ENCODE results near the gene GAK. TPM values are rescaled to one million over a fixed set of nuclear protein-coding genes. Genes with fewer than 3 reads are reported as not detected.

The GAK gene
- total RNA-seq, 2 donors from 2014 or later, result 104 to 121 TPM

DNA sequence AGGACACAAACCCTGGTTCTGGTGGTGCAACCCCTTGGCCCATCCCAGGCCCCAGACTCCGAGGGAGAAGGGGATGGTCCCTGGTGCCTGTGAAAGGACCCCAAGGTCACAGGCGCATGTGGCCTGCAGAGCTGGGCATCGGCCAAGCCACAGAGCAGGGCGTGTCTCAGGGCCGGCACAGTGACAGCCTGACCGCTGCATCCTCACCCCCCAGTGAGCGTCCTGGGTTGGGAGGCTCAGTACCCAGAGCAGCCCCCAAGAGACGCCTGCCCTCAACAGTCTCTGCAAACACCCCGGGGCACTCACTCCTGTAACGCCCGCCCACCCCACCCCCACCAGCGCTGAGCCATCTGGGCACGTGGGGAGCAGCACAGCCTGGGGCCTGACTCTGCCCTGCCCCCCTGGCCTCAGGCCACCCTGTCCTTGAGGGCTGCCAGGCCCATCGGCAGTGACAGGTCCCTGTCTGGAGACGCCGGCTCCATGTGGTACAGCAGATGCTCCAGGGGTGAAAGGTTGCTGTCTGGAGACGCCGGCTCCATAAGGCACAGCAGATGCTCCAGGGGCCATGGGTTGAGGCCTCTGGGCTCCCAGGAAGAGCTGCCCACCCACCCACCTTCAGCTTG lies 81.7 kb downstream of the GAK start:
- 90 to 96% methylated on average over 4 to 18 of the region's 18 CpGs for WGBS, 2 experiments (ENCODE audit: insufficient coverage in 1 of 2, insufficient read length in 1 of 2)
- no peak for DNase-seq
- no peaks in the 10 kb centered on the region for H3K27me3 Mint-ChIP-seq (ENCODE audit: insufficient read depth)
- H3K9me3 Mint-ChIP-seq, result no peaks in the 10 kb centered on the region
- no peak overlapping the region for H3K4me3 Mint-ChIP-seq
- TF ChIP-seq, protein P1, sequence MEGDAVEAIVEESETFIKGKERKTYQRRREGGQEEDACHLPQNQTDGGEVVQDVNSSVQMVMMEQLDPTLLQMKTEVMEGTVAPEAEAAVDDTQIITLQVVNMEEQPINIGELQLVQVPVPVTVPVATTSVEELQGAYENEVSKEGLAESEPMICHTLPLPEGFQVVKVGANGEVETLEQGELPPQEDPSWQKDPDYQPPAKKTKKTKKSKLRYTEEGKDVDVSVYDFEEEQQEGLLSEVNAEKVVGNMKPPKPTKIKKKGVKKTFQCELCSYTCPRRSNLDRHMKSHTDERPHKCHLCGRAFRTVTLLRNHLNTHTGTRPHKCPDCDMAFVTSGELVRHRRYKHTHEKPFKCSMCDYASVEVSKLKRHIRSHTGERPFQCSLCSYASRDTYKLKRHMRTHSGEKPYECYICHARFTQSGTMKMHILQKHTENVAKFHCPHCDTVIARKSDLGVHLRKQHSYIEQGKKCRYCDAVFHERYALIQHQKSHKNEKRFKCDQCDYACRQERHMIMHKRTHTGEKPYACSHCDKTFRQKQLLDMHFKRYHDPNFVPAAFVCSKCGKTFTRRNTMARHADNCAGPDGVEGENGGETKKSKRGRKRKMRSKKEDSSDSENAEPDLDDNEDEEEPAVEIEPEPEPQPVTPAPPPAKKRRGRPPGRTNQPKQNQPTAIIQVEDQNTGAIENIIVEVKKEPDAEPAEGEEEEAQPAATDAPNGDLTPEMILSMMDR (conservative IDR thresholded peaks at IDR 0.05), result no peak
- peaks cover 49% of the 10 kb centered on the region for H3K36me3 Mint-ChIP-seq (ENCODE audit: low read depth)
- Histone ChIP-seq H3K4me3 (ENCODE audit: low read length) (no peak overlapping the region), H3K9ac (ENCODE audit: extremely low read depth, low read length, poor library complexity, severe bottlenecking) (no peak overlapping the region), H3K9me3 (ENCODE audit: control insufficient read depth, low read length) (no peaks in the 10 kb centered on the region), H3K27me3 (ENCODE audit: control insufficient read depth, insufficient read depth, low read length, poor library complexity, severe bottlenecking) (no peaks in the 10 kb centered on the region), H3K27ac (ENCODE audit: low read depth, low read length) (no peak overlapping the region), H3K4me1 (ENCODE audit: control insufficient read depth, insufficient read depth, low read length) (no peaks in the 10 kb centered on the region), H3K36me3 (ENCODE audit: control insufficient read depth, insufficient read depth, low read length) (peaks cover 20% of the 10 kb centered on the region)
- H3K27ac Mint-ChIP-seq, result no peak overlapping the region
- no peaks in the 10 kb centered on the region for H3K4me1 Mint-ChIP-seq

DNA sequence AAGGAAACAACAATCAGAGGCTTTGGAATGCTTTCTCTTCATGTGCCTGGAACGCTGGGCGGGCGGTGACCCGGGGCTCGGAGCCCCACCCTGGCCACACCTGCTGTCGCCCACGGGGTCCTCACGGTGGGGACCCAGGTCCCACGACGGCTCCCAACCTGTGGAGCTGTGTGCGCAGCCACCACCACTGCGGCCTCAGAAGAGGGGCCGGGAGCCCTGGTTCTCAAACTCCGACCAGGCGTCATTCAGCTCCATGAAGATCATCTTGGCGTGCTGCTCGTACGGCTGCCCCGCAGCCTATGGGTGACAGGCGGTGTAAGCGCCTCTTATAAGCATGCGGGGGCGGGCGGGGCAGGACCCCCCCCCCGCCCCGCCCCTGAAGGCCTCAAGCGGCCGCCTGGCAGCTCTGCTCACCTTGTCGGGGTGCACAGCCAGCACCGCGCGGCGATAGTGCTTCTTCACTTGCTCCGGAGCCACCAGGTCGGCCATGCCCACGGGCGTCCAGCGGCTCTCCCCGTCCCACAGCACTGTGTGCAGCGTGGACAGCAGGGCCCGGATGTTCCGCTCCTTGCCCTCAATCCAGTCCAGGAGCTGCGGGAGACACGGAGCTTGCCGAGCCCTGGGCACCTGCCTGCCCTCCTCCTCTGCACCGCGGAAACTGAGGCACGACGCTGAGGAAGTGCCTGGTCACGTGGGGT lies 82.5 kb downstream of the GAK start:
- Mint-ChIP-seq H3K9me3 (no peaks in the 10 kb centered on the region), H3K4me1 (no peaks in the 10 kb centered on the region), H3K27me3 (ENCODE audit: insufficient read depth) (no peaks in the 10 kb centered on the region), H3K4me3 (no peak overlapping the region), H3K36me3 (ENCODE audit: low read depth) (peaks cover 41% of the 10 kb centered on the region), H3K27ac (no peak overlapping the region)
- Histone ChIP-seq H3K27me3 (ENCODE audit: control insufficient read depth, insufficient read depth, low read length, poor library complexity, severe bottlenecking) (no peaks in the 10 kb centered on the region), H3K9me3 (ENCODE audit: control insufficient read depth, low read length) (no peaks in the 10 kb centered on the region), H3K9ac (ENCODE audit: extremely low read depth, low read length, poor library complexity, severe bottlenecking) (no peak overlapping the region), H3K27ac (ENCODE audit: low read depth, low read length) (no peak overlapping the region), H3K36me3 (ENCODE audit: control insufficient read depth, insufficient read depth, low read length) (peaks cover 14% of the 10 kb centered on the region), H3K4me3 (ENCODE audit: low read length) (no peak overlapping the region), H3K4me1 (ENCODE audit: control insufficient read depth, insufficient read depth, low read length) (no peaks in the 10 kb centered on the region)
- 96 to 97% methylated on average over 31 to 50 of the region's 50 CpGs for WGBS, 2 experiments (ENCODE audit: insufficient coverage in 1 of 2, insufficient read length in 1 of 2)
- TF ChIP-seq, protein P1 (conservative IDR thresholded peaks at IDR 0.05), result no peak
- no peak for DNase-seq

GRCh38 chr4:848803-849477 lies 83.2 kb downstream of the GAK start:
- H3K9me3 Mint-ChIP-seq, result no peaks in the 10 kb centered on the region
- Histone ChIP-seq H3K27me3 (ENCODE audit: control insufficient read depth, insufficient read depth, low read length, poor library complexity, severe bottlenecking) (no peaks in the 10 kb centered on the region), H3K4me3 (ENCODE audit: low read length) (no peak overlapping the region), H3K9ac (ENCODE audit: extremely low read depth, low read length, poor library complexity, severe bottlenecking) (no peak overlapping the region), H3K27ac (ENCODE audit: low read depth, low read length) (no peak overlapping the region), H3K36me3 (ENCODE audit: control insufficient read depth, insufficient read depth, low read length) (peaks cover 10% of the 10 kb centered on the region), H3K9me3 (ENCODE audit: control insufficient read depth, low read length) (no peaks in the 10 kb centered on the region), H3K4me1 (ENCODE audit: control insufficient read depth, insufficient read depth, low read length) (no peaks in the 10 kb centered on the region)
- peaks cover 39% of the 10 kb centered on the region for H3K36me3 Mint-ChIP-seq (ENCODE audit: low read depth)
- H3K4me3 Mint-ChIP-seq, result no peak overlapping the region
- no peaks in the 10 kb centered on the region for H3K27me3 Mint-ChIP-seq (ENCODE audit: insufficient read depth)
- 95 to 96% methylated on average over 15 to 27 of the region's 27 CpGs for WGBS, 2 experiments (ENCODE audit: insufficient coverage in 1 of 2, insufficient read length in 1 of 2)
- DNase-seq, result no peak
- H3K27ac Mint-ChIP-seq, result no peak overlapping the region
- TF ChIP-seq, protein P1 (conservative IDR thresholded peaks at IDR 0.05), result no peak
- H3K4me1 Mint-ChIP-seq, result no peaks in the 10 kb centered on the region
